IMR-90 (cell line): ENCODE results near the gene SP140. TPM values are rescaled to one million over a fixed set of nuclear protein-coding genes. Genes with fewer than 3 reads are reported as not detected.

Source experiments
- ATAC-seq: fragments of 200-7000 bp; cut with Tn5 transposase; 2 replicates; pipeline ENCODE4 v1.9.1; 2020; ENCODE audit warnings: low read depth, mild to moderate bottlenecking, moderate library complexity
- BruUV-seq: library from RNA; stranded (reverse); fragments of 400-500 nt; replicated peaks from 2 replicates; lab custom pipeline; 2021; lab: Mats Ljungman, UMichigan
- CTCF ChIA-PET: fragments of 300-600 bp; formaldehyde crosslinking; extraction: SDS; loops from one replicate; lab custom pipeline; 2021; ENCODE audit warnings: antibody characterized with exemption; lab: Yijun Ruan, JAX
- POLR2A ChIA-PET: fragments of 300-600 bp; sonication (Branson Sonifier 250); formaldehyde crosslinking; loops from one replicate; lab custom pipeline; 2022; ENCODE audit warnings: antibody characterized with exemption; ENCODE audit not compliant: unreplicated experiment; lab: Charles Lee
- DNase-seq: peaks from one replicate; pipeline ENCODE4 v3.0.0; 2013
- H2AFZ ChIP-seq: replicated peaks from 2 replicates; pipeline ENCODE3; 2013; ENCODE audit warnings: low read length, mild to moderate bottlenecking; ENCODE audit not compliant: poor library complexity
- H2AK5ac ChIP-seq: 2 replicates; pipeline ENCODE4 v1.6.1; 2013; ENCODE audit warnings: low read depth, low read length, inconsistent platforms
- H2AK9ac ChIP-seq: replicated peaks from 2 replicates; pipeline ENCODE3; 2013; ENCODE audit warnings: mild to moderate bottlenecking, low read depth, low read length, moderate library complexity; ENCODE audit not compliant: poor library complexity
- H2BK120ac ChIP-seq: 2 replicates; pipeline ENCODE4 v1.6.1; 2013; ENCODE audit warnings: low read depth, low read length, inconsistent platforms
- H2BK15ac ChIP-seq: 3 replicates; pipeline ENCODE4 v1.6.1; 2013; ENCODE audit warnings: low read depth, low read length, inconsistent platforms
- H2BK20ac ChIP-seq: 2 replicates; pipeline ENCODE4 v1.6.1; 2013; ENCODE audit warnings: low read depth, mild to moderate bottlenecking, inconsistent platforms, low read length, moderate library complexity
- H2BK5ac ChIP-seq: 2 replicates; pipeline ENCODE4 v1.6.1; 2013; ENCODE audit warnings: mild to moderate bottlenecking, low read depth, low read length, inconsistent platforms; ENCODE audit not compliant: poor library complexity, severe bottlenecking
- H3K14ac ChIP-seq: replicated peaks from 2 replicates; pipeline ENCODE4 v1.6.1; 2013; ENCODE audit warnings: low read depth, low read length, inconsistent platforms
- H3K18ac ChIP-seq: 2 replicates; pipeline ENCODE4 v1.6.1; 2013; ENCODE audit warnings: low read depth, low read length, control low read depth
- H3K23ac ChIP-seq: 2 replicates; pipeline ENCODE4 v1.6.1; 2013; ENCODE audit warnings: low read depth, low read length, inconsistent platforms
- H3K27ac ChIP-seq: 2 replicates; pipeline ENCODE4 v1.5.1; 2013; ENCODE audit warnings: mild to moderate bottlenecking, control low read depth, low read length; ENCODE audit not compliant: insufficient read depth
- H3K27me3 ChIP-seq: 2 replicates; pipeline ENCODE4 v1.6.1; 2013; ENCODE audit warnings: low read length; ENCODE audit not compliant: control insufficient read depth, insufficient read depth
- H3K36me3 ChIP-seq: 2 replicates; pipeline ENCODE4 v1.6.1; 2013; ENCODE audit warnings: low read length, mixed read lengths; ENCODE audit not compliant: control insufficient read depth, insufficient read depth
- H3K4ac ChIP-seq: 2 replicates; pipeline ENCODE4 v1.6.1; 2013; ENCODE audit warnings: low read depth, low read length, inconsistent platforms
- H3K4me1 ChIP-seq: 2 replicates; pipeline ENCODE4 v1.6.1; 2013; ENCODE audit warnings: low read length, mixed read lengths; ENCODE audit not compliant: control insufficient read depth, insufficient read depth
- H3K4me2 ChIP-seq: 2 replicates; pipeline ENCODE4 v1.6.1; 2013; ENCODE audit warnings: low read depth, mild to moderate bottlenecking, control low read depth, low read length, moderate library complexity
- H3K4me3 ChIP-seq: 2 replicates; pipeline ENCODE4 v1.5.1; 2013; ENCODE audit warnings: low read depth, mild to moderate bottlenecking, control low read depth, low read length, moderate library complexity; ENCODE audit not compliant: insufficient read depth
- H3K56ac ChIP-seq: 2 replicates; pipeline ENCODE4 v1.6.1; 2013; ENCODE audit warnings: low read length, inconsistent platforms; ENCODE audit not compliant: insufficient read depth; ENCODE audit errors: extremely low read depth
- H3K79me1 ChIP-seq, 2 experiments: 2 replicates each; pipeline ENCODE4 v1.6.1; 2013; ENCODE audit warnings: low read length in 2 of 2, inconsistent platforms in 1 of 2, low read depth in 1 of 2
- H3K9ac ChIP-seq: 2 replicates; pipeline ENCODE4 v1.6.1; 2013; ENCODE audit warnings: low read depth, low read length, control low read depth
- H3K9me1 ChIP-seq: 2 replicates; pipeline ENCODE4 v1.6.1; 2013; ENCODE audit warnings: low read length, inconsistent platforms; ENCODE audit not compliant: insufficient read depth
- H3K9me3 ChIP-seq: 2 replicates; pipeline ENCODE4 v1.6.1; 2013; ENCODE audit warnings: low read length; ENCODE audit not compliant: control insufficient read depth, insufficient read depth
- H4K20me1 ChIP-seq: 2 replicates; pipeline ENCODE4 v1.6.1; 2013; ENCODE audit warnings: low read length, inconsistent platforms; ENCODE audit not compliant: insufficient read depth
- H4K5ac ChIP-seq: 2 replicates; pipeline ENCODE4 v1.6.1; 2013; ENCODE audit warnings: mild to moderate bottlenecking, low read depth, low read length, control low read depth
- H4K8ac ChIP-seq, 2 experiments: 2 replicates each; pipeline ENCODE4 v1.6.1; 2013; ENCODE audit warnings: low read depth in 2 of 2, low read length in 2 of 2, control low read depth in 1 of 2, inconsistent platforms in 1 of 2
- H4K91ac ChIP-seq: 2 replicates; pipeline ENCODE4 v1.6.1; 2013; ENCODE audit warnings: low read depth, low read length, inconsistent platforms; ENCODE audit not compliant: insufficient read depth
- BHLHE40 ChIP-seq: fragments of 150-350 bp; IDR thresholded peaks from 2 replicates; pipeline ENCODE4 v1.6.1; 2016; ENCODE audit warnings: mild to moderate bottlenecking, low read depth, low read length
- FOS ChIP-seq: fragments of 150-350 bp; IDR thresholded peaks from 2 replicates; pipeline ENCODE4 v1.6.1; 2016; ENCODE audit warnings: low read depth, low read length
- MAFK ChIP-seq: IDR thresholded peaks from 2 replicates; pipeline ENCODE4 v1.6.1; 2012; ENCODE audit warnings: low read depth, low read length, improper control_type of control experiment
- MAZ ChIP-seq: IDR thresholded peaks from 2 replicates; pipeline ENCODE4 v1.6.1; 2012; ENCODE audit warnings: low read depth, mild to moderate bottlenecking, low read length, improper control_type of control experiment, moderate library complexity, borderline replicate concordance
- NFE2L2 ChIP-seq: fragments of 150-350 bp; IDR thresholded peaks from 2 replicates; pipeline ENCODE4 v1.6.1; 2016; ENCODE audit warnings: low read depth, mild to moderate bottlenecking, low read length
- POLR2A ChIP-seq: IDR thresholded peaks from 2 replicates; pipeline ENCODE4 v1.6.1; 2012; ENCODE audit warnings: mild to moderate bottlenecking, low read depth, low read length
- RAD21 ChIP-seq: IDR thresholded peaks from 2 replicates; pipeline ENCODE4 v1.6.1; 2012; ENCODE audit warnings: low read length, improper control_type of control experiment
- RFX5 ChIP-seq: IDR thresholded peaks from 2 replicates; pipeline ENCODE4 v1.8.0; 2012; ENCODE audit warnings: low read depth, mild to moderate bottlenecking, low read length, moderate library complexity
- SMC3 ChIP-seq: fragments of 150-350 bp; IDR thresholded peaks from 2 replicates; pipeline ENCODE4 v1.6.1; 2016; ENCODE audit warnings: low read depth, mild to moderate bottlenecking, antibody characterized with exemption, low read length, moderate library complexity
- USF2 ChIP-seq: fragments of 150-350 bp; IDR thresholded peaks from 2 replicates; pipeline ENCODE4 v1.6.1; 2017; ENCODE audit warnings: mild to moderate bottlenecking, antibody characterized with exemption, low read length, low read depth
- WGBS, 2 experiments: methylation state at CpG; one replicate each; pipeline versions ENCODE4 v1.1.5 to v1.1.7; 2013; ENCODE audit warnings: missing lambda C conversion rate in 2 of 2; ENCODE audit not compliant: insufficient read length in 1 of 2; ENCODE audit errors: extremely low coverage in 2 of 2; 5-methylcytosine and 5-hydroxymethylcytosine counted together
- dilution Hi-C: fragments of 300-500 bp; cut with HindIII; formaldehyde crosslinking; loops from one replicate; pipeline ENCODE4 v1.14.3; 2018; ENCODE audit warnings: low sequenced_read_pairs; ENCODE audit not compliant: unreplicated experiment
- in situ Hi-C: fragments of 300-500 bp; cut with MboI; formaldehyde crosslinking; loops from 3 replicates; pipeline ENCODE4 v1.14.3; 2019; ENCODE audit warnings: low sequenced_read_pairs, inconsistent platforms, mixed read lengths
- intact Hi-C: fragments of 100-400 bp; cut with micrococcal nuclease; formaldehyde crosslinking; loops from 2 replicates; pipeline ENCODE4 v1.10.0; 2022
- polyA plus RNA-seq, 3 experiments: library from polyadenylated mRNA; depleted of rRNA; stranded (reverse); fragments of >200 nt; gene quantifications; 2 replicates each; pipeline ENCODE4 v1.2.3, GENCODE V29; 2012; ENCODE audit warnings: low replicate concordance in 1 of 3
- total RNA-seq: library from RNA; depleted of rRNA; stranded (reverse); fragments of >200 nt; gene quantifications from 2 replicates; pipeline ENCODE4 v1.2.3, GENCODE V29; 2012

Gene SP140
- total and polyA plus RNA-seq, 2 of the 4 experiments (the other 2 are of a cell fraction) = 1.4 TPM

DNA sequence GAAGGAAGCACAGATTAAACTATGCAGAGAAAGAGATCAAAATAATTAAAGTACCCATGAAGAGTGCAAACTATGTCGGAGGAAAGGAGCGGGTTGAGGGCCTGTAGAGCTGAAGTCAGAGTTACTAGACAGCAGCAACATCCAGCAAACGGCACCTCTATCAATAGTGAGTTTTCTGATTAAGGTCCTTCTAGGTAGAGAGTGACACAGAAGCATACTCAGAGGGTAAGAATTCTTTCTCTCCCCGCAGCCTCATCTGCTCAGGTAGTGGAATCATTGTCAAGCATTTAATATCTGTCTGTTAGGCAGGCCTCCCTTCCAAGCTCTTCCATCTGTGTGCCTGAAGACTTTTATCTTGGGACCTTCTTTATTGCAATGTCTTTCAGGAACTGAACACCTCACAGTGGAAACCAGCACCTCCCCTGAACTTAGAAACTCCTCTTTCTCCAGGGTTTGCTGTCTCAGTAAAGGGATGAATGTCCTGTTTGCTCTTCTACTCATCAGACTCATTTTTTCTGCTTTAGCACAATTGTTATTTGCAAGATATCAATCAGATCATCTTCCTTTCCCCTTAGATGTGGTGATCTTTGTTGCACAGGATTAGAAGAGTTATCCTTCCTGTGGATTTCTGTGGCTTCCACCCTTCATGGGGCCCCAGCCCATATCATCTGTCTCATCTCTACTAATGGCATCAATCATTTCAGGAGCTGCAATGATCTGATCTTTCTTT, 28.8 kb downstream of the SP140 start:
- Histone ChIP-seq H3K18ac (no peak overlapping the region), H3K4ac (no peak overlapping the region), H2BK5ac (no peak overlapping the region), H2BK120ac (no peak overlapping the region), H2BK20ac (no peak overlapping the region), H3K9me1 (no peaks in the 10 kb centered on the region), H4K8ac (no peak overlapping the region), H2BK15ac (no peak overlapping the region), H2AK5ac (no peak overlapping the region), H3K36me3 (no peaks in the 10 kb centered on the region), H3K9ac (no peak overlapping the region), H3K79me1 (no peaks in the 10 kb centered on the region), H3K23ac (no peak overlapping the region), H3K14ac (no peak overlapping the region), H3K56ac (no peak overlapping the region), H3K27me3 (peaks cover 4% of the 10 kb centered on the region; the same call in 1 of the 2 replicates), H3K4me3 (no peak overlapping the region), H4K91ac (no peak overlapping the region), H3K4me2 (no peak overlapping the region), H2AK9ac (no peak overlapping the region), H3K27ac (no peak overlapping the region), H3K9me3 (no peaks in the 10 kb centered on the region), H4K5ac (no peak overlapping the region), H4K20me1 (no peaks in the 10 kb centered on the region), H3K4me1 (no peaks in the 10 kb centered on the region), H2AFZ (no peak overlapping the region)
- intact Hi-C loops = no loop called here
- dilution Hi-C loops = no loop called here
- BruUV-seq = no TSS peak
- POLR2A ChIA-PET = no interaction called here
- no peak for DNase-seq
- in situ Hi-C loops = no loop called here
- CTCF ChIA-PET = no interaction called here
- no peak for ATAC-seq
- no CpG with 5 or more reads among the region's 4 CpGs for WGBS, 2 experiments
- no peak for TF ChIP-seq RAD21
- TF ChIP-seq POLR2A = no peak
- TF ChIP-seq SMC3 = no peak
- TF ChIP-seq FOS = no peak
- no peak for TF ChIP-seq NFE2L2
- TF ChIP-seq MAZ = no peak
- TF ChIP-seq USF2 = no peak
- no peak for TF ChIP-seq BHLHE40
- TF ChIP-seq RFX5 = no peak
- TF ChIP-seq MAFK = no peak
